HG03575 (cell line): Measurements from ENCODE around the gene NTNG1.
"Not testable (repeated sequence)": the region's sequence is repeated elsewhere in the genome, so short reads cannot be mapped to it uniquely, and the experiment has no call there.

ENCODE experiments used
- ATAC-seq: cut with Tn5 transposase; IDR thresholded peaks from one replicate; pipeline ENCODE4 v1.9.1; 2021; ENCODE audit not compliant: unreplicated experiment, insufficient number of reproducible peaks, low FRiP score; ENCODE audit errors: extremely low read depth

The NTNG1 gene

GRCh38 chr1:107141491-107142126, 770 bp downstream of the NTNG1 start:
- no peak for ATAC-seq

GRCh38 chr1:107142140-107142542, 1.3 kb downstream of the NTNG1 start:
- no peak for ATAC-seq

- no peak for ATAC-seq
Measured at GRCh38 chr1:107142666-107143065, 1.8 kb downstream of the NTNG1 start.

- no peak for ATAC-seq
Measured at GRCh38 chr1:107145637-107146036, 4.8 kb downstream of the NTNG1 start.

GRCh38 chr1:107147843-107148242, 7.0 kb downstream of the NTNG1 start:
- no peak for ATAC-seq

- ATAC-seq = no peak
Measured at GRCh38 chr1:107149946-107150345, 9.1 kb downstream of the NTNG1 start.

- no peak for ATAC-seq
Measured at GRCh38 chr1:107151295-107151694, 10.5 kb downstream of the NTNG1 start.

GRCh38 chr1:107152395-107152794, 11.6 kb downstream of the NTNG1 start:
- ATAC-seq = no peak

- ATAC-seq = no peak
Measured at GRCh38 chr1:107153014-107153413, 12.2 kb downstream of the NTNG1 start.

- no peak for ATAC-seq
Measured at GRCh38 chr1:107158496-107158895, 17.7 kb downstream of the NTNG1 start.

- no peak for ATAC-seq
Measured at GRCh38 chr1:107158991-107159390, 18.2 kb downstream of the NTNG1 start.

- no peak for ATAC-seq
Measured at GRCh38 chr1:107162745-107163144, 21.9 kb downstream of the NTNG1 start.

- not testable (repeated sequence) for ATAC-seq
Measured at GRCh38 chr1:107164901-107165300, 24.1 kb downstream of the NTNG1 start.

- no peak for ATAC-seq
Measured at GRCh38 chr1:107169615-107170014, 28.8 kb downstream of the NTNG1 start.

GRCh38 chr1:107171333-107171732, 30.5 kb downstream of the NTNG1 start:
- no peak for ATAC-seq

- no peak for ATAC-seq
Measured at GRCh38 chr1:107172450-107173170, 31.8 kb downstream of the NTNG1 start.

- no peak for ATAC-seq
Measured at GRCh38 chr1:107175102-107175909, 34.5 kb downstream of the NTNG1 start.

- ATAC-seq = no peak
Measured at GRCh38 chr1:107181253-107181969, 40.6 kb downstream of the NTNG1 start.

GRCh38 chr1:107183011-107183410, 42.2 kb downstream of the NTNG1 start:
- no peak for ATAC-seq
